Liver (tissue), 9 donors: Measurements from ENCODE around the gene UNC13B. TPM values are rescaled to one million over a fixed set of nuclear protein-coding genes. Genes with fewer than 3 reads are reported as not detected.

Experiments used
- DNase-seq: peaks from one replicate; pipeline ENCODE4 v3.0.0-alpha.2; 2017; ENCODE audit warnings: low spot score
- H3K27ac ChIP-seq, 2 donors: one replicate each; pipeline ENCODE4 v1.7.0; 2013; ENCODE audit warnings: inconsistent platforms in 2 of 2, low read length in 2 of 2, control low read depth in 1 of 2, low read depth in 1 of 2, mild to moderate bottlenecking in 1 of 2
- H3K27me3 ChIP-seq, 4 donors: one replicate each; pipeline versions ENCODE4 v1.6.1 to v1.7.0; 2013; ENCODE audit warnings: low read length in 3 of 4, inconsistent platforms in 1 of 4, mild to moderate bottlenecking in 1 of 4, moderate library complexity in 1 of 4; ENCODE audit not compliant: control insufficient read depth in 4 of 4, insufficient read depth in 4 of 4
- H3K36me3 ChIP-seq, 4 donors: one replicate each; pipeline versions ENCODE4 v1.6.1 to v1.7.0; 2013; ENCODE audit warnings: low read length in 3 of 4, mild to moderate bottlenecking in 3 of 4, low read depth in 1 of 4, moderate library complexity in 1 of 4; ENCODE audit not compliant: control insufficient read depth in 4 of 4, insufficient read depth in 3 of 4
- H3K4me1 ChIP-seq, 4 donors: one replicate each; pipeline versions ENCODE4 v1.6.1 to v1.7.0; 2013; ENCODE audit warnings: low read length in 3 of 4, mild to moderate bottlenecking in 3 of 4, moderate library complexity in 1 of 4; ENCODE audit not compliant: control insufficient read depth in 4 of 4, insufficient read depth in 4 of 4
- H3K4me3 ChIP-seq, 3 donors: one replicate each; pipeline versions ENCODE4 v1.6.1 to v1.7.0; 2013; ENCODE audit warnings: low read length in 3 of 3, control low read depth in 1 of 3, low read depth in 1 of 3, mild to moderate bottlenecking in 1 of 3
- H3K9ac ChIP-seq, 2 donors: one replicate each; pipeline ENCODE4 v1.7.0; 2013; ENCODE audit warnings: low read length in 2 of 2, mild to moderate bottlenecking in 2 of 2, moderate library complexity in 2 of 2, control low read depth in 1 of 2, low read depth in 1 of 2
- H3K9me3 ChIP-seq, 4 donors: one replicate each; pipeline versions ENCODE4 v1.6.1 to v1.7.0; 2013; ENCODE audit warnings: low read length in 3 of 4; ENCODE audit not compliant: control insufficient read depth in 4 of 4
- ATF3 ChIP-seq: IDR thresholded peaks from 2 replicates; pipeline ENCODE4 v1.6.1; 2016; ENCODE audit warnings: antibody characterized with exemption
- FOXA1 ChIP-seq: IDR thresholded peaks from 2 replicates; pipeline ENCODE4 v1.6.1; 2016; ENCODE audit warnings: antibody characterized with exemption
- GABPA ChIP-seq, 2 donors: IDR thresholded peaks in 1 of 2; conservative IDR thresholded peaks in 1 of 2; 2 replicates each; pipeline ENCODE4 v1.6.1; 2016; ENCODE audit warnings: antibody characterized with exemption in 2 of 2, mild to moderate bottlenecking in 1 of 2, moderate library complexity in 1 of 2
- HNF4G ChIP-seq: IDR thresholded peaks from 2 replicates; pipeline ENCODE4 v1.6.1; 2016; ENCODE audit warnings: antibody characterized with exemption
- NR2F2 ChIP-seq: IDR thresholded peaks from 2 replicates; pipeline ENCODE4 v1.6.1; 2016; ENCODE audit warnings: antibody characterized with exemption
- RAD21 ChIP-seq, 2 donors: IDR thresholded peaks; 2 replicates each; pipeline ENCODE4 v1.6.1; 2016; ENCODE audit warnings: antibody characterized with exemption in 2 of 2, mild to moderate bottlenecking in 2 of 2
- RXRA ChIP-seq, 2 donors: IDR thresholded peaks; 2 replicates each; pipeline ENCODE4 v1.6.1; 2017 to 2018; ENCODE audit warnings: antibody characterized with exemption in 2 of 2, mild to moderate bottlenecking in 1 of 2
- SP1 ChIP-seq: IDR thresholded peaks from 2 replicates; pipeline ENCODE4 v1.6.1; 2018; ENCODE audit warnings: antibody characterized with exemption, mild to moderate bottlenecking
- TAF1 ChIP-seq: conservative IDR thresholded peaks from 2 replicates; pipeline ENCODE4 v1.6.1; 2016; ENCODE audit warnings: antibody characterized with exemption, mild to moderate bottlenecking
- YY1 ChIP-seq: IDR thresholded peaks from 2 replicates; pipeline ENCODE4 v1.6.1; 2016; ENCODE audit warnings: antibody characterized with exemption, mild to moderate bottlenecking
- ZBTB33 ChIP-seq: IDR thresholded peaks from 2 replicates; pipeline ENCODE4 v1.6.1; 2016; ENCODE audit warnings: antibody characterized with exemption
- WGBS: extraction: QIAGEN DNeasy Blood & Tissue Kit; methylation state at CpG from one replicate; pipeline ENCODE4 v1.1.7; 2013; 5-methylcytosine and 5-hydroxymethylcytosine counted together
- polyA plus RNA-seq, 2 donors: library from polyadenylated mRNA; stranded (reverse) in 1 of 2; unstranded in 1 of 2; fragments of 200-250 nt in 1 of 2; fragments of >200 nt in 1 of 2; fragmentation: Nextera tagmentation in 1 of 2; extraction: Ambion mirVana in 1 of 2; gene quantifications; one replicate each; pipeline versions ENCODE4 v1.2.1 to v1.2.3, GENCODE V29; 2013 to 2015
- total RNA-seq, 2 donors: library from RNA; depleted of rRNA; stranded (reverse); fragments of >200 nt; gene quantifications; one replicate each; pipeline ENCODE4 v1.2.3, GENCODE V29; 2014
- TF ChIP-seq, protein P1 (sequence below): fragments of 150-350 bp; IDR thresholded peaks from 2 replicates; pipeline ENCODE4 v1.5.1; 2017; ENCODE audit warnings: improper control_type of control experiment, low read depth, low read length; ENCODE audit not compliant: missing input control
- donor health status: healthy.
- donor health status: healthy.
- donor health status: healthy.
- donor health status: healthy.
- donor health status: healthy.

Gene UNC13B
- total and polyA plus RNA-seq, 4 donors, result 5.5 to 25.7 (median 11.9) TPM

DNA sequence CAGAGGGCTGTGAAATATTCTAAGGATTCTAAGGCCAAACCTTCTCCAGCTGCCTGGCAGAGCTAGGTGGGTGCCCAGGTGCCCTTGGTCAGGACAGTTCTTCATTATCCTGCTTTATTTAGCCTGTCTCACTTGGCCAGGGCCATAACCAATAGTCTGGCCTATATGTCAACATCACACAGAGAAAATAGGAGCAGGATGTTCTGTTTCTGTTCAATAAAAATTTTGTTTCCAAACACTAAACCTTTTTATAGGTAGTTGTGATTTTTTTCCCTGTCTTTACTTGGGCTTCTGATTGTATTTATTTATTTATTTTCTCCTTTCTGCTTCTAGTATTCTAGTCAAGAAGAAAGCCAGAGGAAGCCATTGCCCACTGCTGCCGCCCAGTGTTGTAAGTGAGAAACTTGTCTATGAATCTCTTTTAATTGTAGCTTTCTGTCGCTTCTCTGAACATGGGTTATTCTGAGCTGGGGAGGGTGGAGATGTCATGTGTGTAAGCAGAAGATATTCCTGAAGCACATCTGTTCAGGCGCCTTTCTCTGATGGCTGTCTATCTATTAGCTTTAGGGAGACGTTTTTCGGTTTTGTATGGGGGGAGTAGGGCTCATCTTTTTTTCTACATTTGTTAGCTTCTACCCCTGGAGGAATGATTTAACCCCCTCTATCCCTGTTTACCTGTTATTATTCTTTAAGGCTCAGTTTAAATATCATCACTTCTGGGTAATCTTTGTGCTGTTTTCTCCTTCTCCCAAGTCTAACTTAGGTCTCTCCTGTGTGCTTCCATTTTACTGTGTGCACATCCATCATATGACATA lies 97.1 kb downstream of the UNC13B start:
- Histone ChIP-seq H3K27me3 (no peaks in the 10 kb centered on the region), H3K4me3 (peak overlapping the region in 1 of 3 donors; percentile 31), H3K4me1 (peaks cover 1 to 15% (median 13%) of the 10 kb centered on the region in 4 donors), H3K9me3 (no peaks in the 10 kb centered on the region), H3K9ac (peak overlapping the region; percentile 59 to 82), H3K36me3 (no peaks in the 10 kb centered on the region), H3K27ac (peak overlapping the region; percentile 88 to 96)
- 11% methylated on average over 5 of the region's 5 CpGs for WGBS
- DNase-seq, result peak; percentile 60
- TF ChIP-seq SP1 (no peak), TAF1 (no peak), RAD21 (IDR thresholded peaks at IDR 0.05) (peak; percentile 93 to 94), ZBTB33 (no peak), YY1 (peak; percentile 87), RXRA (IDR thresholded peaks at IDR 0.05) (no peak), FOXA1 (no peak), GABPA (IDR thresholded peaks at IDR 0.05 in 1 of 2, conservative IDR thresholded peaks at IDR 0.05 in 1 of 2) (no peak), HNF4G (no peak), ATF3 (no peak)
- TF ChIP-seq, protein P1, sequence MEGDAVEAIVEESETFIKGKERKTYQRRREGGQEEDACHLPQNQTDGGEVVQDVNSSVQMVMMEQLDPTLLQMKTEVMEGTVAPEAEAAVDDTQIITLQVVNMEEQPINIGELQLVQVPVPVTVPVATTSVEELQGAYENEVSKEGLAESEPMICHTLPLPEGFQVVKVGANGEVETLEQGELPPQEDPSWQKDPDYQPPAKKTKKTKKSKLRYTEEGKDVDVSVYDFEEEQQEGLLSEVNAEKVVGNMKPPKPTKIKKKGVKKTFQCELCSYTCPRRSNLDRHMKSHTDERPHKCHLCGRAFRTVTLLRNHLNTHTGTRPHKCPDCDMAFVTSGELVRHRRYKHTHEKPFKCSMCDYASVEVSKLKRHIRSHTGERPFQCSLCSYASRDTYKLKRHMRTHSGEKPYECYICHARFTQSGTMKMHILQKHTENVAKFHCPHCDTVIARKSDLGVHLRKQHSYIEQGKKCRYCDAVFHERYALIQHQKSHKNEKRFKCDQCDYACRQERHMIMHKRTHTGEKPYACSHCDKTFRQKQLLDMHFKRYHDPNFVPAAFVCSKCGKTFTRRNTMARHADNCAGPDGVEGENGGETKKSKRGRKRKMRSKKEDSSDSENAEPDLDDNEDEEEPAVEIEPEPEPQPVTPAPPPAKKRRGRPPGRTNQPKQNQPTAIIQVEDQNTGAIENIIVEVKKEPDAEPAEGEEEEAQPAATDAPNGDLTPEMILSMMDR, result peak; percentile 70

GRCh38 chr9:35260186-35260585 lies 98.4 kb downstream of the UNC13B start:
- H3K36me3 ChIP-seq, result no peaks in the 10 kb centered on the region
- DNase-seq, result no peak
- WGBS, result 91% methylated on average over 1 of the region's 1 CpG
- H3K9ac ChIP-seq, result no peak overlapping the region
- H3K4me3 ChIP-seq, result no peak overlapping the region
- H3K9me3 ChIP-seq, result no peaks in the 10 kb centered on the region
- TF ChIP-seq NR2F2, result no peak
- TF ChIP-seq RXRA (IDR thresholded peaks at IDR 0.05), result no peak
- TF ChIP-seq GABPA (IDR thresholded peaks at IDR 0.05 in 1 of 2, conservative IDR thresholded peaks at IDR 0.05 in 1 of 2), result no peak
- TF ChIP-seq SP1, result no peak
- no peak for TF ChIP-seq ZBTB33
- TF ChIP-seq TAF1, result no peak
- TF ChIP-seq RAD21 (IDR thresholded peaks at IDR 0.05), result no peak
- TF ChIP-seq, protein P1, result no peak
- H3K4me1 ChIP-seq, result peaks cover 1 to 15% (median 13%) of the 10 kb centered on the region in 4 donors
- H3K27ac ChIP-seq, result no peak overlapping the region
- H3K27me3 ChIP-seq, result no peaks in the 10 kb centered on the region
